ENCODE results near the gene COL18A1.

Gene COL18A1

GRCh38 chr21:45455674-45456583 is 51.0 kb downstream of the COL18A1 start:
- no peak for DNase-seq (ENCODE audit: low spot score)

GRCh38 chr21:45456584-45457160 is 51.7 kb downstream of the COL18A1 start:
- DNase-seq (ENCODE audit: low spot score) = no peak

- DNase-seq (ENCODE audit: low spot score) = no peak
These were observed 52.3 kb downstream of the COL18A1 start for GRCh38 chr21:45457161-45457831.

- no peak for DNase-seq (ENCODE audit: low spot score)
These were observed 52.8 kb downstream of the COL18A1 start for GRCh38 chr21:45457832-45458172.

GRCh38 chr21:45458281-45459170 is 53.6 kb downstream of the COL18A1 start:
- DNase-seq (ENCODE audit: low spot score) = no peak

- no peak for DNase-seq (ENCODE audit: low spot score)
These were observed 54.4 kb downstream of the COL18A1 start for GRCh38 chr21:45459171-45460010.

GRCh38 chr21:45460011-45460565 is 55.1 kb downstream of the COL18A1 start:
- no peak for DNase-seq (ENCODE audit: low spot score)

GRCh38 chr21:45460611-45461368 is 55.8 kb downstream of the COL18A1 start:
- DNase-seq (ENCODE audit: low spot score) = peak; percentile 78

- DNase-seq (ENCODE audit: low spot score) = no peak
These were observed 56.4 kb downstream of the COL18A1 start for GRCh38 chr21:45461369-45461750.

GRCh38 chr21:45461806-45462341 is 56.9 kb downstream of the COL18A1 start:
- DNase-seq (ENCODE audit: low spot score) = no peak

- DNase-seq (ENCODE audit: low spot score) = no peak
These were observed 58.9 kb downstream of the COL18A1 start for GRCh38 chr21:45463871-45464270.

- no peak for DNase-seq (ENCODE audit: low spot score)
These were observed 59.3 kb downstream of the COL18A1 start for GRCh38 chr21:45464309-45464708.

GRCh38 chr21:45465105-45465504 is 60.1 kb downstream of the COL18A1 start:
- DNase-seq (ENCODE audit: low spot score) = no peak

- DNase-seq (ENCODE audit: low spot score) = no peak
These were observed 60.8 kb downstream of the COL18A1 start for GRCh38 chr21:45465611-45466329.

- DNase-seq (ENCODE audit: low spot score) = no peak
These were observed 61.6 kb downstream of the COL18A1 start for GRCh38 chr21:45466330-45467220.

- no peak for DNase-seq (ENCODE audit: low spot score)
These were observed 62.3 kb downstream of the COL18A1 start for GRCh38 chr21:45467221-45467779.

- no peak for DNase-seq (ENCODE audit: low spot score)
These were observed 63.3 kb downstream of the COL18A1 start for GRCh38 chr21:45468051-45468970.
